AG09319 (cell line): ENCODE results near the gene KLHL36.

Experiments
- DNase-seq: peaks from one replicate; pipeline ENCODE4 v3.0.0-alpha.2; 2010; ENCODE audit warnings: low read depth; ENCODE audit errors: extremely low read depth
- TF ChIP-seq, protein P1 (sequence below): IDR thresholded peaks from 2 replicates; pipeline ENCODE4 v1.5.1; 2011; ENCODE audit warnings: low read depth, mild to moderate bottlenecking, inconsistent platforms, low read length, moderate library complexity

KLHL36 gene

DNA sequence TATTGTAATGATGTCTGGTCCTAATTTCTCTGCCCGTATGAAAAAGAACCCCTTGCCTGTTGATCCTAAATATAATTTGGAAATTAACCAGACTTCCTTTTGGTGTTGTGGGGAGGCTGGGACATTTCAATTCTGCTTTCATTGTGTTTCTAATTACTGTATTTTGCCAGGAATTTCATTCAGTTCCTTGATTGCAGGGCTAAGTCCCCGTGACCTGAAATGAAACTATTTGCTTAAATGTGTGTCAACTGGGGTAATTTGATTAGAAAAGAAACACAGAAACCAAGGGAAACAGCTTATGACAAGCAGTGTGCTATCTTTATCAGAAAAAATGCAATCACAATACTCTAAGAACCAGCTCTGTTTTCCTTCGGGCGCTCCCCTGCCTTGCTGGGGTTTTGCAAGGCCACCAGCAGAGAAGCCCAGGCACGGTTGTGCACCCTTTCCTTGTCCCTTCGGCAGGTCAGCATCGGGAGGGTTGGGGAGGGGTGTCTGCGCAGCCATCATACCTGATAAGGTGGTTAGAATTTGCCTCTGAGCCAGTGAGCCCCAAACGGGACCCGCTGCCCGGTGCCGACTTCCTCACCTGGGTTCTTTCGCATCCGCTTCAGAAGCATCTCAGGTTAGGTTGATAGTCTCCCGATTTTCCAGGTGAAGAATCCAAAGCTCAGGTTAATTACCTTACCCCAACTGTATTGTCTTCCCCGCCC, 19.4 kb downstream of the KLHL36 start:
- DNase-seq = no peak

DNA sequence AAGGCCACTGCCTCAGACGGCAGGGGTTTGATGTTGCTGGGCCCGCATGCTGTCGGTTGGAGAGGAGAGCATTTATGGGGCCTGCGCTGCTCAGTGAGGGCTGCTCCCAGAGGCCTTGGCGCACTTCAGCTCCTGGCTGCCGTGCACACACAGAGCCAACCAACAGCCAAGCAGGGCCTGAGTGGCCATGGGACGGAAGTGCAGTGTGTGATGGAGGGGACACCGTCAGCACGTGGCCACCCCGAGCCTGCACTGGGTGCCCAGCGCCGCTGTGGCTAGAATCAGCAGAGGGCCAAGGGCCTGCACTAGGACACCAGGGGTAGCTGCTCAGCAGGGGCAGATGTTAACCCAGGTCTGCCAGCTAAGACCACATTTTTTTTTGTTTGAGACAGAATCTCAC, 21.8 kb downstream of the KLHL36 start:
- TF ChIP-seq, protein P1, sequence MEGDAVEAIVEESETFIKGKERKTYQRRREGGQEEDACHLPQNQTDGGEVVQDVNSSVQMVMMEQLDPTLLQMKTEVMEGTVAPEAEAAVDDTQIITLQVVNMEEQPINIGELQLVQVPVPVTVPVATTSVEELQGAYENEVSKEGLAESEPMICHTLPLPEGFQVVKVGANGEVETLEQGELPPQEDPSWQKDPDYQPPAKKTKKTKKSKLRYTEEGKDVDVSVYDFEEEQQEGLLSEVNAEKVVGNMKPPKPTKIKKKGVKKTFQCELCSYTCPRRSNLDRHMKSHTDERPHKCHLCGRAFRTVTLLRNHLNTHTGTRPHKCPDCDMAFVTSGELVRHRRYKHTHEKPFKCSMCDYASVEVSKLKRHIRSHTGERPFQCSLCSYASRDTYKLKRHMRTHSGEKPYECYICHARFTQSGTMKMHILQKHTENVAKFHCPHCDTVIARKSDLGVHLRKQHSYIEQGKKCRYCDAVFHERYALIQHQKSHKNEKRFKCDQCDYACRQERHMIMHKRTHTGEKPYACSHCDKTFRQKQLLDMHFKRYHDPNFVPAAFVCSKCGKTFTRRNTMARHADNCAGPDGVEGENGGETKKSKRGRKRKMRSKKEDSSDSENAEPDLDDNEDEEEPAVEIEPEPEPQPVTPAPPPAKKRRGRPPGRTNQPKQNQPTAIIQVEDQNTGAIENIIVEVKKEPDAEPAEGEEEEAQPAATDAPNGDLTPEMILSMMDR = no peak
- no peak for DNase-seq

More for the DNA sequence above, 19.4 kb downstream of the KLHL36 start:
- TF ChIP-seq, protein P1 = no peak

DNA sequence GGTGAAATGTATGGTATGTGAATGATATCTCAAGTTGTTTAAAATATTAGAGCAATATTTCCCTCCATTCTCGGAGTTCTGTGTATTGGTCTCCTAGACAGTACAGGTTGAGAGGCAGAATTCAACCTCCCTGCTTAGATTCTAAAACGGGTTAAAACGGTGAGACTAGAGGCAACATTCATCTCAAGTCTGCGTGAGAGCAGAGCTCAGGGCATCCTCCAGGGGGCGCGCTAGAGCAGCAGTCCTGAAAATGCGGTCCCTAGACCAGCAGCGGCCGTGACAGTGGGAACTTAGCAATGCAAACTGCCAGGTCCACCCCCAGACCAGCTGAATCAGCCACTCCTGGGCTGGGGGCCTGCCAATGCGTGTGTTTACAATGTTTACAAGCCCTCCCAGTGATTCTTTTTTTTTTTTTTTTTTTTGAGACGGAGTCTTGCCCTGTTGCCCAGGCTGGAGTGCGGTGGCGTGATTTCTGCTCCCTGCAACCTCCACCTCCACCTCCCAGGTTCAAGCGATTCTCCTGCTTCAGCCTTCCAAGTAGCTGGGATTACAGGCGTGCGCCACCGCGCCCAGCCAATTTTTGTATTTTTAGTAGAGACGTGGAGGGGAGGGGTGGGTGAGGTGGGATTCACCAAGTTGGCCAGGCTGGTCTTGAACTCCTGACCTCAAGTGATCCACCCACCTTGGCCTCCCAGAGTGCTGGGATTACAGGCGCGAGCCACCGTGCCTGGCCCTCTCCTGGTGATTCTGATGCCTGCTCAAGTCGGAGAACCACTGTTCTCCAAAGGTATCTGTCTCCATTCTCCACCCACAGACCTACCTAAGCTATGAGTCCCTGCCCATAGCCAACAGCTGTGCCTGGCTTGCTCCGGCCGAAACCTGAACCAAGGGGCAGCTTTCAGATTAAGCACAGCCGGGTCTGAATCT, 24.2 kb downstream of the KLHL36 start:
- peak; percentile 37 for DNase-seq
- TF ChIP-seq, protein P1 = peak; percentile 94

DNA sequence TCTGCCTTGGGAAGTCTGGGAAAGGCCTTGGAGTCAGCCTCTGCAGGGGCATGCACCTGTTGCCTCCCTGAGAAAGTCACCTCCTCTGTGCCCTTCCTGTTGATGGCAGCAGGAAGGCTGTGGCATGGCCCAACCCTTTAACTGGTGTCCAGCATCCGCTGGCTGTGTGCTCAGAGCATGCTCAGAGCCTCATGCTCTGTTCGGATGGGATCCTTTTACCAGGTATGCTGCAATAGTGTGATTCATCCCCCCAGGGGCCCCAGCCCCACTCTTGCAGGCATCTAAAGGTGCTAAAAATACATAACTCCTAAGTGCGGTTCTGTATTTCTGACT, 24.9 kb downstream of the KLHL36 start:
- DNase-seq = no peak
- TF ChIP-seq, protein P1 = no peak

DNA sequence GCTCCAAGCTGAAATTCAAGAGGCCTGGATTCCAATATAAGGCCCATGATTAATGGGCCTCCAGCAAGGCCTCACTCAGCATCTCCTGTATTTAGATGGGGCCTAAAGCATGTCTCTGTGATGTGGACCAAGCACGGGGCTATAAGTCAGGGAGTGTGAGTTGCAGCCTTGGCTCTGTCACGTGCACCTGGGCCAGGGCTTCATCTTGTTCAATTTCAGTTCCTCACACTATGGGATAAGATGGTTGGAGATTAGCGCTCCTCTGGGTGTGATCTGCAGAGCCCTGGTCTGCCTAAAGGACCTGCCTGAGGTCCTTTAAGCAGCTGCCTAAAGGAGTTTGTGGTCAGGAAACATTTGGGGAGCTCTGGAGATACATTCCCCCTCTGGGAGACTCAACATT, 25.2 kb downstream of the KLHL36 start:
- DNase-seq = no peak
- TF ChIP-seq, protein P1 = no peak

DNA sequence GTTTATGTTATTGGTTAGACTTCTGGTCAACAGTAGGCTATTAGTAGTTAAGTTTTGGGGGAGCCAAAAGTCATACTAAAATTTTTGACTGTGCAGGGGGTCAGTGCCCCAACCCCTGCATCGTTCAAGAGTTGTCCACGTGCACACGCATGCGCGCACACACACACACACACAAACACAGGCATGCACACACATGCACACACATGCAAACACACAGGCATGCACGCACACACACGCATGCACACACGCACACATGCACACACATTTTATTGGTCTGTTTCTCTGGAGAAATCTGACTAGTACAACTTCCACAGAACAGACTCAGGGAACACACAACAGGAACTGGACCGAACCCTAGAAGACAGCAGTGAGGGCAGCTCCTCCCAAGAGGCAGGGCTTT, 27.1 kb downstream of the KLHL36 start:
- DNase-seq = no peak
- TF ChIP-seq, protein P1 = no peak

DNA sequence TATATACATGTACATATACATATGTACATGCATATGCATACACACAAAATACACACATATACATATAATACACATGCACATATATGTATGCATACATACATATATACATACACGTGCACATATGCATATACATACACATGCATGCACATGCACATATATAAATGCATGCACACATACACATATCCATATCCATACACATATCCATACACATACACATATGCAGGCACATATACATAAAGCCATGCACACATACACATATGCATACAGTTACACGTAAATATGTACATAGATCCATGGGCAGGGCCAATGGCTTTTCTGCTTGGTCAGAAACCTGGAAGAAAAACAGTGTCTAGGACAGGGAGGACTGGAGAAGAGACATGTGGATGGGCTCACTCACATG, 27.6 kb downstream of the KLHL36 start:
- TF ChIP-seq, protein P1 = no peak
- DNase-seq = no peak
